Astrocyte of the cerebellum (primary cell): ENCODE data around the gene TSPAN33.
"Not testable (repeated sequence)": the region's sequence is repeated elsewhere in the genome, so short reads cannot be mapped to it uniquely, and the experiment has no call there.

Experiments used
- DNase-seq: peaks from one replicate; pipeline ENCODE4 v3.0.0-alpha.2; 2011; ENCODE audit warnings: low read depth
- H3K4me3 ChIP-seq: 2 replicates; pipeline ENCODE4 v1.5.1; 2011; ENCODE audit warnings: mild to moderate bottlenecking, low read depth, low read length, moderate library complexity
- in situ Hi-C: cut with HindIII; loops from 2 replicates; pipeline ENCODE4 v1.10.0; 2017; ENCODE audit warnings: low sequenced_read_pairs
- TF ChIP-seq, protein P1 (sequence below): IDR thresholded peaks from 2 replicates; pipeline ENCODE4 v1.5.1; 2012; ENCODE audit warnings: low read length, low read depth, moderate library complexity, mild to moderate bottlenecking; ENCODE audit errors: missing control alignments

Gene TSPAN33

DNA sequence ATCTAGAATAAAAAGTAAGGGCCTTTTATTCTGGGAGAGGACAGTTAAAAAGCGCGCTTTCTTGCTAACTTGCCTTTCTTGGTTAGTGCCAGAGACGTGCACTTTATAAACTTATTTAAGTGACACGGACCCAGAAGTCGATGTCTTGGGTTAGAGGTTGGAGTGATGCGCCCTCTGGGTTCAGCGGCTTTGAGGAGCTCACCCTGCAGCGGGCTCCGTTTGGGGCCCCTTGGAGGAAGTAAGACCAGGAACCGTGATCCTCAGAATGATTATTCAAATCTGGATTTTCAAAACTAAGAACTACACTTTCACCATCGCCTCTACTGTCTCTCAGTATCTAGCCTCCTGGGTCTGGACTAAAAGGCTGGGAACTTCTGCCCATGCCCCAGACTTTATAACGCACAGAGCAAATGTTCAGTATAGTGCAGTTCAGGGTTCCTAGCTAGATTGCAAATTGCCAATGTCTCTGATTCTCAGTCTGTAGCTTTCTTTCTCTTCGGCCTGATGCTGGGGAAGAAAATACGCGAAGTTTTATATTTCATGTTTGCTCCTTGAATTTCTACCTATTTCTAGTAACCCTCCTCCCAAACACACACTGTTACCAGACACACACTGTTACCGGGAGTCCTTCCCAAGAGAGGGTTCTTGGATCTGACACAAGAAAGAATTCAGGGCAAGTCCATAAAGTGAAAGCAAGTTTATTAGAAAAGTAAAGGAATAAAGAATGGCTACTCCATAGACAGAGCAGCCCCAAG is 25.4 kb downstream of the TSPAN33 start:
- H3K4me3 ChIP-seq: peak overlapping the region; percentile 29
- in situ Hi-C loops: no loop called here
- TF ChIP-seq, protein P1, sequence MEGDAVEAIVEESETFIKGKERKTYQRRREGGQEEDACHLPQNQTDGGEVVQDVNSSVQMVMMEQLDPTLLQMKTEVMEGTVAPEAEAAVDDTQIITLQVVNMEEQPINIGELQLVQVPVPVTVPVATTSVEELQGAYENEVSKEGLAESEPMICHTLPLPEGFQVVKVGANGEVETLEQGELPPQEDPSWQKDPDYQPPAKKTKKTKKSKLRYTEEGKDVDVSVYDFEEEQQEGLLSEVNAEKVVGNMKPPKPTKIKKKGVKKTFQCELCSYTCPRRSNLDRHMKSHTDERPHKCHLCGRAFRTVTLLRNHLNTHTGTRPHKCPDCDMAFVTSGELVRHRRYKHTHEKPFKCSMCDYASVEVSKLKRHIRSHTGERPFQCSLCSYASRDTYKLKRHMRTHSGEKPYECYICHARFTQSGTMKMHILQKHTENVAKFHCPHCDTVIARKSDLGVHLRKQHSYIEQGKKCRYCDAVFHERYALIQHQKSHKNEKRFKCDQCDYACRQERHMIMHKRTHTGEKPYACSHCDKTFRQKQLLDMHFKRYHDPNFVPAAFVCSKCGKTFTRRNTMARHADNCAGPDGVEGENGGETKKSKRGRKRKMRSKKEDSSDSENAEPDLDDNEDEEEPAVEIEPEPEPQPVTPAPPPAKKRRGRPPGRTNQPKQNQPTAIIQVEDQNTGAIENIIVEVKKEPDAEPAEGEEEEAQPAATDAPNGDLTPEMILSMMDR: no peak
- DNase-seq: no peak

DNA sequence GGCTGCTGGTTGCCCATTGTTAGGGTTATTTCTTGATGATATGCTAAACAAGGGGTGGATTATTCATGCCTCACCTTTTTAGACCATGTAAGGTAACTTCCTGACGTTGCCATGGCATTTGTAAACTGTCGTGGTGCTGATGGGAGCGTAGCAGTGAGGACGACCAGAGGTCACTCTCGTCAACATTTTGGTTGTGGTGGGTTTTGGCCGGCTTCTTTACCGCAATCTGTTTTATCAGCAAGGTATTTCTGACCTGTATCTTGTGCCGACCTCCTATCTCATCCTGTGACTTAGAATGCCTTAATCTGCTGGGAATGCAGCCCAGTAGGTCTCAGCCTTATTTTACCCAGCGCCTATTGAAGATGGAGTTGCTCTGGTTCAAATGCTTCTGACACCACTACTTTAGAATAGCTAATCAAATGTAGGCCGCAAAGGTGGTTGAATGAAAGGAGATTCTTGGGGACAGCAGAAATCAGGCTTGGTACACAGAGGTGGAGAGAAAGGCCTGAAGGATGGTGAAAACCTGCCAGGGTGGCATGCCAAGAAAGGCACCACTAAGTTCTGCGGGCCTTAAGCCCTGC is 26.0 kb downstream of the TSPAN33 start:
- in situ Hi-C loops: no loop called here
- no peak for DNase-seq
- H3K4me3 ChIP-seq: no peak overlapping the region
- TF ChIP-seq, protein P1: no peak

DNA sequence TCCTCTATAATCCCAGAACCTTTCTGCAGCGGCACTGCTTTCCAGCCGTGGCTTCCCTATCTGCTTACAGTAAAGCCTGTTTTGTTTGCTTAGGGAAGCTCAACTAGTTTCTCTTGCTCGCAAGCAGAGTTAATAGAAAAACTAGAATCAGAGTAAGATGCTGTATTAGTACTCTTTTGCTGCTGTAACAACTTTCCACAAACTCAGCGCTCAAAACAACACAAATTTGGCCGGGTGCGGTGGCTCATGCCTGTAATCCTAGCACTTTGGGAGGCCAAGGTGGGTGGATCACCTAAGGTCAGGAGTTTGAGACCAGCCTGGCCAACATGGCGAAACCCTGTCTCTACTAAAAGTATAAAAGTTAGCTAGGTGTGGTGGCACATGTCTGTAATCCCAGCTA is 29.4 kb downstream of the TSPAN33 start:
- H3K4me3 ChIP-seq, DNase-seq, in situ Hi-C loops: not testable (repeated sequence)

DNA sequence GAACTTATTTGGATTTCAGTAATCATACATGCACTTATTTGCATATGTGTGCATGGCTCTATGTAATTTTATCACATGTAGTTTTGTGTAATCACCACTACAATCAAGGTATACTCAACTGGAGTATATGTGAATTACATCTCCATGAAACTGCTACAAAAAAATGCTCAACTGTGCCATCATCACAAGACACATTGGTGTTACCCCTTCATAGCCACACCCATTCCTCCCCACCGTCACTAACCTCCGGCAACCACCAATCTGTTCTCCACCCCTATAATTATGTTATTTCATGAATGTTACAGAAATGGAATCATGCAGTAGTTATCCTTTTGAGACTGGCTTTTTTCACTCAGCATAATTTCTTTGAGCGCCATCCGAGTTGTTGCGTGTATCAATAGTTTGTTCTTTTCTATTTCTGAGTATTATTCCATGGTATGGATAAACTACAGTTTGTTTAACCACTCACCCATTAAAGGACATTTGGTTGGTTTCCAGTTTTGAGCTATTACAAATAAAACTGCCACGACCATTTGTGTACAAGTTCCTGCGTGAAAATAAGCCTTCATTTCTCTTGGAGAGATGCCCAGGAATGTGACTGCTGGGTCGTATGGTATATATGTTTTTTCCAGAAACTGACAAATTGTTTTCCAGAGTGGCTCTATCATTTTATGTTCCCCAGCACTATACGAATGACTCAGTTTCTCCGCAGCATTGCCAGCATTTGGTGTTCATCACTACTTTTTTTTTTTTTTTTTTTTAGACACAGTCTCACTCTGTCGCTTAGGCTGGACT is 32.6 kb downstream of the TSPAN33 start:
- TF ChIP-seq, protein P1: no peak
- no peak for DNase-seq
- in situ Hi-C loops: no loop called here

DNA sequence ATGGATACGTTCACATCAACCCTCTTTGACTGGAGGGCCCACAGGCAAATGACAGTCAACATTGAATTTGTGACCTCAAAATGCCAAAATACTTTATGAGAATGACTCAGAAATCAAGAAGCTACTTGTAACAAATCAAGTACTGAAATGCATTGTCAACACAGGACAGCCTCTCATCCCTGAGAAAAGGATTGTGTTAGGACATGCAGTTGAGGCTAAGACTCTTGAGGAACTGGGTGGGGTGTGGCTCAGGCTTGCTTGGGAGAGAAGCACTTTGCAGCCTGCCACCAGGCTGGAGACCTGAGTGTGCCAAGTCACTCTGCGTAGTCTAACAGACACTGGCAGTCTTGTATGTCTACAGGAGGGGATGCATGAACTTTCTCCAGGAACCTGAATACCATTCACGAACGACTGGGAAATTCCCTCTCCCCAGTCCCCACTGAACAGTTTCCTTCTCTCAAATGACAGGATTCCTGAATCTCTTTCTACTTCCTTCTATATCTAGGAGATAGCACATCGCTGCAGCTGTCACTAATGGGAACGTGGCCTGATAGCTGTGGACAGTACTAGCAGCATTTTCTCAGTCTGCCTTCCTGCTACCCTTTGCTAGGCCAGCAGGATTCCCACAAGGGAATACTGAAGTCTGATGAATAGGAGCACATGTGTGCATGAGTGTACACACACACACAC is 40.6 kb downstream of the TSPAN33 start:
- in situ Hi-C loops: no loop called here
- DNase-seq: no peak
- TF ChIP-seq, protein P1: no peak
- H3K4me3 ChIP-seq: no peak overlapping the region

More for the DNA sequence above, 32.6 kb downstream of the TSPAN33 start:
- H3K4me3 ChIP-seq: no peak overlapping the region

DNA sequence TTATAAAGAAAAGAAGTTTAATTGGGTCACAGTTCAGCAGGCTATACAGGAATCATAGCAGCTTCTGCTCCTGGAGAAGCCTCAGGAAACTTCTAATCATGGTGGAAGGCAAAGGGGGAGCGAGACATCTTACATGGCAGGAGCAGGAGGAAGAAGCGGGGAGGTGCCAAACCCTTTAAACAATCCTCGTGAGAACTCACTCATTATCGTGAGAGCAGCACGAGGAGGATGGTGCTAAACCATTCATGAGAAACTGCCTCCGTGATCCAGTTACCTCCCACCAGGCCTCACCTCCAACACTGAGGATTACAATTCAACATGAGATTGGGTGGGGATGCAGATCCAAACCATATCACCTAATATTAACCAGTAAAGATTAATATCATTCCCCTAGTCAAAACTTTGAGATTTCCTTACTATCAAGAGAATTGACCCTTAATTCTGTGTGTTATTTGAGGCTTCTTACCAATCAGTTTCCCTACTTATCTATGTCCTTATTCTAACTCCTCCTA is 42.3 kb downstream of the TSPAN33 start:
- DNase-seq: no peak
- no peak overlapping the region for H3K4me3 ChIP-seq
- TF ChIP-seq, protein P1: no peak
- in situ Hi-C loops: no loop called here
